Activated CD4-positive, alpha-beta T cell treated with anti-CD3 and anti-CD28 coated beads, Interleukin-2, amount 10 ng/mL, durations not matched to agents 24 days and 14 days (primary cell): ENCODE measurements around the gene FXYD3. TPM values are rescaled to one million over a fixed set of nuclear protein-coding genes. Genes with fewer than 3 reads are reported as not detected.
"Not testable (repeated sequence)": the region's sequence is repeated elsewhere in the genome, so short reads cannot be mapped to it uniquely, and the experiment has no call there.

Experiments used
- DNase-seq: peaks from one replicate; pipeline ENCODE4 v3.0.0; 2022
- H3K27ac Mint-ChIP-seq: one replicate; pipeline ENCODE4 v1.8.0; 2022; ENCODE audit warnings: mild to moderate bottlenecking, mixed read lengths
- H3K27me3 Mint-ChIP-seq: one replicate; pipeline ENCODE4 v1.8.0; 2022; ENCODE audit warnings: mixed read lengths
- H3K36me3 Mint-ChIP-seq: one replicate; pipeline ENCODE4 v1.8.0; 2022; ENCODE audit warnings: low read depth, mild to moderate bottlenecking, mixed read lengths
- H3K4me1 Mint-ChIP-seq: one replicate; pipeline ENCODE4 v1.8.0; 2021; ENCODE audit warnings: mixed read lengths
- H3K4me3 Mint-ChIP-seq: one replicate; pipeline ENCODE4 v1.8.0; 2022; ENCODE audit warnings: mild to moderate bottlenecking, moderate library complexity, mixed read lengths
- H3K9me3 Mint-ChIP-seq: one replicate; pipeline ENCODE4 v1.8.0; 2021; ENCODE audit warnings: mixed read lengths
- intact Hi-C: fragments of 100-400 bp; cut with micrococcal nuclease; formaldehyde crosslinking; loops from one replicate; pipeline ENCODE4 v1.15.1; 2023
- total RNA-seq: library from RNA; stranded (reverse); gene quantifications from 2 replicates; pipeline ENCODE4 v1.2.3, GENCODE V29; 2022

FXYD3 gene
- total RNA-seq, 1 donor from 2014 or later, result not detected

- Mint-ChIP-seq H3K36me3 (no peaks in the 10 kb centered on the region), H3K27ac (peak overlapping the region; percentile 83), H3K27me3 (peaks cover 23% of the 10 kb centered on the region), H3K4me3 (peak overlapping the region; percentile 87), H3K9me3 (no peaks in the 10 kb centered on the region), H3K4me1 (peaks cover 31% of the 10 kb centered on the region)
- intact Hi-C loops, result loop anchor here (1.0 kb wide), 2 partner anchors 14 to 127 kb away; partner anchors contain the start of gene USF2
- DNase-seq, result peak; percentile 97
Observed at GRCh38 chr19:35140962-35141836, 25.6 kb downstream of the FXYD3 start.

GRCh38 chr19:35141837-35142605 is 26.4 kb downstream of the FXYD3 start:
- H3K4me3 Mint-ChIP-seq, result peak overlapping the region; percentile 87
- H3K27me3 Mint-ChIP-seq, result peaks cover 22% of the 10 kb centered on the region
- DNase-seq, result peak; percentile 63
- no peaks in the 10 kb centered on the region for H3K9me3 Mint-ChIP-seq
- H3K27ac Mint-ChIP-seq, result peak overlapping the region; percentile 83
- intact Hi-C loops, result loop anchor here (1.0 kb wide), 2 partner anchors 13 to 126 kb away; partner anchors contain the start of gene USF2
- H3K4me1 Mint-ChIP-seq, result peaks cover 31% of the 10 kb centered on the region
- no peaks in the 10 kb centered on the region for H3K36me3 Mint-ChIP-seq

GRCh38 chr19:35142606-35143230 is 27.1 kb downstream of the FXYD3 start:
- DNase-seq, result peak; percentile 92
- no peaks in the 10 kb centered on the region for H3K36me3 Mint-ChIP-seq
- no peak overlapping the region for H3K27ac Mint-ChIP-seq
- no peaks in the 10 kb centered on the region for H3K9me3 Mint-ChIP-seq
- peak overlapping the region; percentile 87 for H3K4me3 Mint-ChIP-seq
- H3K27me3 Mint-ChIP-seq, result peaks cover 17% of the 10 kb centered on the region
- H3K4me1 Mint-ChIP-seq, result peaks cover 30% of the 10 kb centered on the region
- intact Hi-C loops, result no loop called here

- Mint-ChIP-seq H3K36me3 (no peaks in the 10 kb centered on the region), H3K27ac (no peak within 1 kb of the TSS), H3K27me3 (peaks cover 17% of the 10 kb centered on the region), H3K4me1 (peaks cover 30% of the 10 kb centered on the region), H3K4me3 (peak within 1 kb of the TSS; percentile 87), H3K9me3 (no peaks in the 10 kb centered on the region)
- intact Hi-C loops, result no loop called here
- DNase-seq, result peak; percentile 67
Observed at GRCh38 chr19:35143231-35143715, 27.6 kb downstream of the FXYD3 start, which contains the start of gene FXYD7. Gene FXYD7, plus strand, starts transcription at chr19:35143255. Its CDS starts 79 bp downstream, at chr19:35143334.

- Mint-ChIP-seq H3K27ac (no peak overlapping the region), H3K27me3 (peaks cover 17% of the 10 kb centered on the region), H3K4me3 (peak overlapping the region; percentile 0), H3K4me1 (peaks cover 30% of the 10 kb centered on the region), H3K36me3 (no peaks in the 10 kb centered on the region), H3K9me3 (no peaks in the 10 kb centered on the region)
- no peak for DNase-seq
- intact Hi-C loops, result no loop called here
Observed at GRCh38 chr19:35143818-35144217, 28.2 kb downstream of the FXYD3 start.

GRCh38 chr19:35144259-35144599 is 28.6 kb downstream of the FXYD3 start:
- H3K9me3 Mint-ChIP-seq, result no peaks in the 10 kb centered on the region
- H3K4me3 Mint-ChIP-seq, result no peak overlapping the region
- no peak overlapping the region for H3K27ac Mint-ChIP-seq
- H3K36me3 Mint-ChIP-seq, result no peaks in the 10 kb centered on the region
- H3K4me1 Mint-ChIP-seq, result peaks cover 30% of the 10 kb centered on the region
- H3K27me3 Mint-ChIP-seq, result peaks cover 17% of the 10 kb centered on the region
- no peak for DNase-seq
- intact Hi-C loops, result no loop called here

GRCh38 chr19:35144600-35145436 is 29.2 kb downstream of the FXYD3 start:
- peak; percentile 75 for DNase-seq
- intact Hi-C loops, result no loop called here
- Mint-ChIP-seq H3K4me1 (peaks cover 30% of the 10 kb centered on the region), H3K9me3 (no peaks in the 10 kb centered on the region), H3K27ac (no peak overlapping the region), H3K36me3 (no peaks in the 10 kb centered on the region), H3K4me3 (no peak overlapping the region), H3K27me3 (peaks cover 17% of the 10 kb centered on the region)

GRCh38 chr19:35146746-35147459 is 31.3 kb downstream of the FXYD3 start:
- Mint-ChIP-seq H3K4me1 (peaks cover 18% of the 10 kb centered on the region), H3K9me3 (no peaks in the 10 kb centered on the region), H3K36me3 (no peaks in the 10 kb centered on the region), H3K4me3 (no peak overlapping the region), H3K27ac (no peak overlapping the region), H3K27me3 (peaks cover 12% of the 10 kb centered on the region)
- no peak for DNase-seq
- intact Hi-C loops, result no loop called here

GRCh38 chr19:35149463-35149862 is 33.8 kb downstream of the FXYD3 start:
- H3K27me3 Mint-ChIP-seq, result peaks cover 9% of the 10 kb centered on the region
- H3K27ac Mint-ChIP-seq, result no peak overlapping the region
- peaks cover 2% of the 10 kb centered on the region for H3K36me3 Mint-ChIP-seq
- no peak overlapping the region for H3K4me3 Mint-ChIP-seq
- intact Hi-C loops, result no loop called here
- peaks cover 18% of the 10 kb centered on the region for H3K4me1 Mint-ChIP-seq
- no peaks in the 10 kb centered on the region for H3K9me3 Mint-ChIP-seq
- DNase-seq, result no peak

- Mint-ChIP-seq H3K27ac (no peak overlapping the region), H3K9me3 (no peaks in the 10 kb centered on the region), H3K27me3 (peaks cover 4% of the 10 kb centered on the region), H3K36me3 (peaks cover 7% of the 10 kb centered on the region), H3K4me1 (peaks cover 14% of the 10 kb centered on the region), H3K4me3 (no peak overlapping the region)
- DNase-seq, result no peak
- intact Hi-C loops, result no loop called here
Observed at GRCh38 chr19:35150445-35150844, 34.8 kb downstream of the FXYD3 start.

- Mint-ChIP-seq H3K9me3 (no peaks in the 10 kb centered on the region), H3K36me3 (peaks cover 16% of the 10 kb centered on the region), H3K4me3 (no peak overlapping the region), H3K27me3 (peaks cover 4% of the 10 kb centered on the region), H3K4me1 (peaks cover 22% of the 10 kb centered on the region), H3K27ac (no peak overlapping the region)
- intact Hi-C loops, result no loop called here
- no peak for DNase-seq
Observed at GRCh38 chr19:35151273-35152065, 35.8 kb downstream of the FXYD3 start.

GRCh38 chr19:35153129-35153522 is 37.5 kb downstream of the FXYD3 start:
- H3K4me3 Mint-ChIP-seq, result peak overlapping the region; percentile 100
- not testable (repeated sequence) for H3K9me3 Mint-ChIP-seq, H3K27me3 Mint-ChIP-seq, DNase-seq
- peaks cover 33% of the 10 kb centered on the region for H3K4me1 Mint-ChIP-seq
- intact Hi-C loops, result loop anchor here (1.0 kb wide), 1 partner anchor 53 kb away; no protein-coding TSS in a partner anchor
- peak overlapping the region; percentile 73 for H3K27ac Mint-ChIP-seq
- peaks cover 31% of the 10 kb centered on the region for H3K36me3 Mint-ChIP-seq
